HG03045 (cell line): ENCODE results near the gene CDRT4.

Experiments
- ATAC-seq: cut with Tn5 transposase; IDR thresholded peaks from one replicate; pipeline ENCODE4 v1.9.1; 2021; ENCODE audit warnings: mild to moderate bottlenecking, moderate library complexity; ENCODE audit not compliant: unreplicated experiment

The CDRT4 gene

DNA sequence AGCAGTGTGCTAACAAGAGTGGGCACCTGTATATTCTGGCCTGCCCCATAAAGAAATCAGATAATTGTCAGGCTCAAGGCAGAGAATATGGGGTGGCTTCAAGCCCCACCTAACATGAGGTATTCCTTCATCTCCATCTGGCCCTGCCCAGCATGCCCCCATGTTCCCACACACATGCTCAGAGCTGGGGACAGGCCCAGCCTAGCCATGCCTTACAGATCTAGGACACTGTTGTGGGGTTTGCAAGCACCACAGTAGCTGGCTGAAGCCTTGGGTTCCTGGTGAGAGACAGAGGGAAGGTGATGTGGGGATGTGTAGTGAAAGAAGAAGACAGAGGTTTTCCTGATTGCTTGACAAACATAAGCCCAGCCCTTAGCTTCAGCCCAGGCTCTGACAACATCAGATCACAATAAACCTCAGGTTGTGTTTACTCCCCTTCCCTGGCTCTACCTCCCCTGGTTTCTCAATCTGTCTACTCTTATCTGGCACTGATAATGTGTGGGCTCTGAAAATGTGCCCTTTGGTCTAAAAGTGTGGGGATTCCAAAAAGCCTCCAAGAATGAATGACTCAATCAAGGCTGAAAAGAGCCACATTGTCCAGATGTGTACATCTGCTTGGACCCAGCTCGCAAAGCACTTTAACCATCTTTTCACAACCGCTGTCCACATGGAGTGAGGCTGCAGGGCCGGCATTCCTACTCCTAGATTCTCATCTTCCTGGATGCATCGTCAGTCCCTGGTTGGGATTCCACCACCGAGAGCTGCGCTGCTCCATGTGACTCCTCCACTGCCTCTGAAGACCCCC is 34.4 kb downstream of the CDRT4 start:
- no peak for ATAC-seq

- no peak for ATAC-seq
These were observed 35.7 kb downstream of the CDRT4 start for GRCh38 chr17:15431766-15432165.

GRCh38 chr17:15431196-15431595 is 36.2 kb downstream of the CDRT4 start:
- no peak for ATAC-seq

DNA sequence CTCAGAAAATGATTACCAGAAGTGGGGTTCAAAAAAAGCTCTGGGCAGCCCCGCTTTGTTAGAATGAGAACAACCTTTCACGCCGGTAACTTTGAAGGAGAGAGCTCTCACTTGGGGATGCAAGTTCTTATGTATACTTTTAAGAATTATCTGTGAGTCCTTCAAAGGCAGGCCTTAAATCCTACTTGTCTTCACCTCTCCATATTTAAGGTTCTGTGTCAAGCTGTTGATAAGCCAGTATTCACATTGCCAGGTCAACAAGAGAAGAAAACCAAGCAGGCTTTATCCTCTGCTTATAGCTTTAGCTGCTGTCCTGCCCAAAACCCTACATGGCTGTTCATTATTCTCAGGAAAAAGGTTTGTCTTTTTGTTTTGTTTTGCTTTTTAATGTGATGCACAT is 42.9 kb downstream of the CDRT4 start:
- ATAC-seq: no peak

DNA sequence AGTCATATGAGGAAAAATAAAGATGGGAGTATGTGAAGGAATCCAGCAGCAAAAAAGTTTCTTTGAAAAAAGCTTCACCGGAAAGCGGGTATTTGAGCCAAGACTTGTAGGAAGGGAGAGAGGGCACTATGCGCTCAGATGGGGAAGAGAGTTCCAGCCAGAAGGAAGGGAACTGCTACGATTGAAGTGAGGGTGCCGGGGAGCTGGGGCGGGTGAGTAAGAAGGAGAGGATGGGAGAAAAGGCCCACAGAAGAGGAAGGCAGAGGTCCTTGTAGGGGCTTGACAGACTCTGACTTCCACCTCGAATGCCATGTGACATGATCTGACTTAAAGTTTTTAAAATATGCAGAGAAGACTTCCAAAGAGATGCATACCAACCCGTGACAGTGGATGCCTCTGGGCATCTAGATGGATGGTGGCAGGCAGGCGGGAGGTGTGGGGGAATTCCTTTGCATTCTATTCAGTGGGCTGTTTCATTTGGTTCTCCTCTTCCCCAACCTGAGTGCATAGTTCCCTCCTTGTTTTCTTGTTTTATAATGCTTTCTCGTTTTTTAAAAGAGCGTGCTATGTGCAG is 44.9 kb downstream of the CDRT4 start:
- no peak for ATAC-seq

GRCh38 chr17:15418781-15419180 is 48.6 kb downstream of the CDRT4 start:
- ATAC-seq: no peak

DNA sequence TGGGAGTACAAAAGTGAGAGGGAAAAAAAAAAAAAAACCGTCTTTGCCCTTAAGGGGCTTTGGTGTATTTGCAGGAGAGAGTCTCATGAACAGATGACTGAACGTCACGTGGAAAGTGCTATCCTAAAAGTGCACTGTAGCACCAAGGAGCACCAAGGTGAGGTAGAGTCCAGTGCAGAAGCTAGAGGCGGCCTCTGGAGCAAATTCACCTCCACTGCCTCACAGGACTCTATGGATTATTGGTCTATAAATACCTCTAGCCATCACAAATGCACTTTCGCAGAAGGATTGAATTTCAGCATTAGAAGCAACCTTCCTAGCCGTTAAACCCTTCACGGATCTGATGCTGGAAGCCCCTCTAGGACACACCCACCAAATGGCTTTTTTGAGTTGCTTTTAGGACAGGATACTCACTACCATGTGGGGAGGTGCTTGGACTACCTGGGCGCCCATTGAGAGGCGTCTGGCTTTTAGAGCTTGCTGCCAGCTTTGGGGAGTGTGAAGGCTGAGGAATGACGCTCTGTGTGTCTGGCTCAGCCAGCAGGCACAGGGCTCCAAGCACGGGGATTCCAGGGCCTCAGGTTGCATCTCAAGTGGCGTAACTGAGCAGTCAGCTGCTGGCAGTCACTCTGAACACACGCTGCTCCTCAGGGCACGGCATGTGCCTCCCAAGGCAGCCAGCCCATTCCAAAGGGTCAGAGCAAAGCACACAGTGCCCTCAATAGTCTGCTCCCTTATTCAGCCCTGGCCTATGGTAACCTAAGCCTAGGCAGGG is 52.7 kb downstream of the CDRT4 start:
- ATAC-seq: no peak

- no peak for ATAC-seq
These were observed 54.2 kb downstream of the CDRT4 start for GRCh38 chr17:15413101-15413771.

- no peak for ATAC-seq
These were observed 54.8 kb downstream of the CDRT4 start for GRCh38 chr17:15412606-15413005.

GRCh38 chr17:15411384-15412198 is 55.8 kb downstream of the CDRT4 start:
- no peak for ATAC-seq

- ATAC-seq: no peak
These were observed 57.6 kb downstream of the CDRT4 start for GRCh38 chr17:15409721-15410250.

DNA sequence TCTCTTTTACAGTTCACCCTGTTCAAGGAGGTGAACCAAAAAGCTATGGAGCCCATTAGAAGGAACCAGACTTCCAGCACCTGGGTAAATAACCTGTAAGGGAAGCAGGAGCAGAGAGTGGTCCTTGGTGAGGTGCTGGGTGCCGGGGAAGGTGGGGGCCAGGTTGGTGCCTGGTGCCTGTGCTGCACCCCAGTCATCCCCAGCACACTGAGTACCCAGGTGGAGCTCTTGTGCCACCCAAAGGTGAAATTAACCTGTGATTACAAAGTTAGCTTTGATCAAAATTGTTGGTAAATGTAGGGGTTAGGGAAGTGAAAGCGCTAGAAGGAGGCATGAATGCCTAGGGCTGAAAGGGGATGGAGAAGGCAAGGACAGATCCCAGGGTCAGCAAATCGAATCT is 58.6 kb downstream of the CDRT4 start:
- ATAC-seq: no peak

- ATAC-seq: no peak
These were observed 61.3 kb downstream of the CDRT4 start for GRCh38 chr17:15406081-15406480.

DNA sequence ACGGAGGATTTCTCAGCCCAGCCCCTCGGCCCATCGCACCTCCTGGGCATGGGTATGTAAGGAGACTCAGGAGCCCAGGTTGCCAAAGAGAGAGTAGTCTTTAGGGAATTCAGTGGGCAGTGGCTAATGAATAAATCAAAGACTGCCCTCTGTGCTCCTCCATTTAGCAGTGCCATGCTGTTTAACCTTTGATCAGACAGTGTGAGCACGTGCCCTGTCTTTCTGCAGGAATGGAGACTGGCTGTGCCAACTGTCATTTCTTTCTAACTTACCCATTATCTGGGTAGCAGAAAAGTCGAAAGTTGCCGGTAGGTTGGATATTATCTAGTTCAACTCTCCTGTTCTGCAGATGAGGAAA is 62.4 kb downstream of the CDRT4 start:
- ATAC-seq: no peak

DNA sequence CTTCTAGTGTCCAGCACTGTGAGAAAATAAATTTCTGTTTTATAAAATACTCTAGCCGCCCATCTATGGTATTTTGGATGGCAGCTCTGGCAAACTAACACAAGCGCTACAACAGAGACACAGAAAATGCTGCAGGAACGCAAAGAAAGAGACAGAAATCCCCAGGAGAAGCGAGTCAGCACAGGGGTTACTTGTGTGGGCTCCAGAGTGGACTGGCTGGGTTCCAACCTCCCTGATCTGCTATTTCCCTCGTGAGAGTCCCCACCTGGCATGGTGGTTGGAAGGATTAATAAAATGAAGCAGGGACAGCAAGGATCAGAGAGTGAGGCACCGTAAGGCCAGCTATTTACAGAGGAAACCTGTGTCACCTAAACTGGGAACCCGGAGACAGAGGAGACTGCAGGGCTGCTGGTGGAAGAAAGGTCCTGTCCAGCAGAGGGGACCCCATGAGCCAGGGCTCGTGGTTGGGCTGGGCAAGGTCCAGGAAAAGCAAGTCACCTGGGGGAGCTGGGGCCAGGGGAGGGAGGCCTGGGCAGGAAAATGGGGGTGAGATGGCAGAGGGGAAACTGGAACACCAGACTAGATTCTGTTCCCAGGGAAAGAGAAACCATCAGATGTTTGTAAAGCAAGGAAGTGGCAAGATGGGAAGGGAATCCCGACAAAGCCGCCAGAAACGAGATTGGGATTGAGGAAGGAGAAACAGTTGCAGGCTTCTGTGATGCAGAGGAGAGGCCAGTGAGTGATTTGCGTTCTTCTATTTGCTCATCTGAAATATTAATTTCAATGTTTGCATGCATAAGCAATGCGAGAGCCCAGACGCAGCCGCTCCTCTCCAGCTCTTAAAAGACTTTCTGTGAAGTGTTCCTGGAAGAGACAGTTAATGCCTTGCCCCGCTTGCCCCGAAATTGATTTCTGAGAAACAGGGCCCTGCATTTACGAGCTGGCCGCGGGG is 63.0 kb downstream of the CDRT4 start:
- ATAC-seq: no peak

DNA sequence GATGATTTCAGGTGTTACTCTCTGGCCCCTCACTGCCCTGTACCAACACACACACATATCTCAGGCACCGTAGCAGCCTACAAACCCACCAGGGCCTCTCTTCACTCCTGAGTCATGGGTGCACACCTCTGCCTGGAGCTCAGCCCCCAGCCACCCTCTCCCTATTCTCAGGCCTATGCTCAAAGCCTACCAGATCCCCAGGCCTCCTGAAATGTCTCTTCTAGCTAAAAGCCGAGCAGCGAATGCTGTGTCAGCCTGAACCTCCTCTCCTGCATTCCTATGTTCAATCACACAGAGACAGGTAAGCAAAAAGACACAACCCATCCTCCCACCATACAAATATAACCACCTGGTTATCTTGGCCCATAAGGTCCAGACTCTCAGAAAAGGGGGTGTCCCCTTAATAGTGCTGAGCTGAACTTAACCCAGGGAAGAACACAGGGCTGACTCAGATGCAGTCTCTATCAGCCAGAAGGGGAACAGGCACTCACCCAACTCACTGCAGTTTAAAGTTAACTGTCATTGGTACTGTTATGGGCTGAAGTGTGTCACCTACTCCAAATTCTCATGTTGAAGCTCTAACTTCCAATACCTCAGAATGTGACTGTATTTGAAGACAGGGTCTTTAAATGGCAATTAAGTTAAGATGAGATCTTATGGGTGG is 64.0 kb downstream of the CDRT4 start:
- ATAC-seq: no peak

- ATAC-seq: no peak
These were observed 68.0 kb downstream of the CDRT4 start for GRCh38 chr17:15399443-15399842.

GRCh38 chr17:15398736-15399331 is 68.6 kb downstream of the CDRT4 start:
- no peak for ATAC-seq
